ENCODE measurements around the gene ZNF672. TPM values are rescaled to one million over a fixed set of nuclear protein-coding genes. Genes with fewer than 3 reads are reported as not detected.
"Not testable (repeated sequence)": the region's sequence is repeated elsewhere in the genome, so short reads cannot be mapped to it uniquely, and the experiment has no call there.

Gene ZNF672
- 17.5 TPM for polyA plus RNA-seq (2013, experiment 1 of 2; ENCODE audit: insufficient read length)
- 13.8 TPM for polyA plus RNA-seq (2013, experiment 2 of 2; ENCODE audit: insufficient read length)

GRCh38 chr1:248837781-248838356, at the start of gene ZNF672:
Gene ZNF672, plus strand, starts transcription at chr1:248838224. Its CDS starts 9,051 bp downstream, at chr1:248847275.
- DNase-seq: peak; percentile 98

GRCh38 chr1:248788327-248788726, 49.7 kb upstream of the ZNF672 start:
- DNase-seq: no peak

GRCh38 chr1:248789337-248789736, 48.7 kb upstream of the ZNF672 start:
- not testable (repeated sequence) for DNase-seq

- no peak for DNase-seq
Observed at GRCh38 chr1:248790456-248790855, 47.6 kb upstream of the ZNF672 start.

GRCh38 chr1:248791010-248791409, 47.0 kb upstream of the ZNF672 start:
- no peak for DNase-seq

- DNase-seq: no peak
Observed at GRCh38 chr1:248792342-248792741, 45.7 kb upstream of the ZNF672 start.

- no peak for DNase-seq
Observed at GRCh38 chr1:248793592-248793991, 44.4 kb upstream of the ZNF672 start.

- not testable (repeated sequence) for DNase-seq
Observed at GRCh38 chr1:248794663-248795062, 43.4 kb upstream of the ZNF672 start.

GRCh38 chr1:248798791-248799190, 39.2 kb upstream of the ZNF672 start:
- no peak for DNase-seq

GRCh38 chr1:248800459-248800858, 37.6 kb upstream of the ZNF672 start:
- no peak for DNase-seq

GRCh38 chr1:248802454-248802853, 35.6 kb upstream of the ZNF672 start:
- no peak for DNase-seq

GRCh38 chr1:248803501-248803900, 34.5 kb upstream of the ZNF672 start:
- not testable (repeated sequence) for DNase-seq

GRCh38 chr1:248804771-248805681, 33.0 kb upstream of the ZNF672 start:
- no peak for DNase-seq

- no peak for DNase-seq
Observed at GRCh38 chr1:248805876-248806275, 32.1 kb upstream of the ZNF672 start.

GRCh38 chr1:248807067-248807737, 30.8 kb upstream of the ZNF672 start:
- peak; percentile 33 for DNase-seq

GRCh38 chr1:248808876-248809275, 29.1 kb upstream of the ZNF672 start:
- no peak for DNase-seq

- DNase-seq: no peak
Observed at GRCh38 chr1:248810000-248810726, 27.9 kb upstream of the ZNF672 start.

- DNase-seq: peak; percentile 47
Observed at GRCh38 chr1:248810727-248811513, 27.1 kb upstream of the ZNF672 start.

GRCh38 chr1:248811514-248812490, 26.2 kb upstream of the ZNF672 start:
- DNase-seq: no peak

GRCh38 chr1:248812736-248813425, 25.1 kb upstream of the ZNF672 start:
- no peak for DNase-seq

All from fibroblast of skin of back (primary cell).